RKO (cell line): Measurements from ENCODE around the gene KIF6.
"Not testable (repeated sequence)": the region's sequence is repeated elsewhere in the genome, so short reads cannot be mapped to it uniquely, and the experiment has no call there.

ENCODE experiments used
- DNase-seq: peaks from one replicate; pipeline ENCODE4 v3.0.0-alpha.2; 2016; ENCODE audit warnings: low spot score

The KIF6 gene, protein sequence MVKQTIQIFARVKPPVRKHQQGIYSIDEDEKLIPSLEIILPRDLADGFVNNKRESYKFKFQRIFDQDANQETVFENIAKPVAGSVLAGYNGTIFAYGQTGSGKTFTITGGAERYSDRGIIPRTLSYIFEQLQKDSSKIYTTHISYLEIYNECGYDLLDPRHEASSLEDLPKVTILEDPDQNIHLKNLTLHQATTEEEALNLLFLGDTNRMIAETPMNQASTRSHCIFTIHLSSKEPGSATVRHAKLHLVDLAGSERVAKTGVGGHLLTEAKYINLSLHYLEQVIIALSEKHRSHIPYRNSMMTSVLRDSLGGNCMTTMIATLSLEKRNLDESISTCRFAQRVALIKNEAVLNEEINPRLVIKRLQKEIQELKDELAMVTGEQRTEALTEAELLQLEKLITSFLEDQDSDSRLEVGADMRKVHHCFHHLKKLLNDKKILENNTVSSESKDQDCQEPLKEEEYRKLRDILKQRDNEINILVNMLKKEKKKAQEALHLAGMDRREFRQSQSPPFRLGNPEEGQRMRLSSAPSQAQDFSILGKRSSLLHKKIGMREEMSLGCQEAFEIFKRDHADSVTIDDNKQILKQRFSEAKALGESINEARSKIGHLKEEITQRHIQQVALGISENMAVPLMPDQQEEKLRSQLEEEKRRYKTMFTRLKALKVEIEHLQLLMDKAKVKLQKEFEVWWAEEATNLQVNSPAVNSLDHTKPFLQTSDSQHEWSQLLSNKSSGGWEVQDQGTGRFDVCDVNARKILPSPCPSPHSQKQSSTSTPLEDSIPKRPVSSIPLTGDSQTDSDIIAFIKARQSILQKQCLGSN

GRCh38 chr6:39724787-39725631, at the start of gene KIF6:
Gene KIF6, minus strand, starts transcription at chr6:39725408. Its CDS starts 98 bp downstream, at chr6:39725310.
- DNase-seq: no peak

DNA sequence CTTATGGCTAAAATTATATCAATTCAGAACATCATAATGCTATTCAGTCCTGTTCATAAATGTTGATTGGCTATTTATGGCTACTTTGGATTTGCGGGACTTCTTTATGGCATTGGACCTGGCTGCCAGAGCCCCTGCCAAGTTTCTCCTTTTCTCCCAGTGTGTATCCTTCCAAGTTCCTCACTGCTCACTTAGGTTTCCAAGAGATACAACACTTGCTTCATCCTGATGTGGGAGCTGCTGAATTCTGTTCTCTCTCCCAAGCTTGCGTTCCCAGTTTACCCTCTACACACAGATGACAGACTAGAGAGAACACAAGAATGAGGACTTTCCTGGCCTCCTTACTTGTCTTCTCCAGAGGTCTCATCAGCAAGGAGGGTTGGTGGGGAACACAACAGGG, 48.6 kb upstream of the KIF6 start:
- DNase-seq: no peak

GRCh38 chr6:39772559-39773273, 47.5 kb upstream of the KIF6 start:
- no peak for DNase-seq

DNA sequence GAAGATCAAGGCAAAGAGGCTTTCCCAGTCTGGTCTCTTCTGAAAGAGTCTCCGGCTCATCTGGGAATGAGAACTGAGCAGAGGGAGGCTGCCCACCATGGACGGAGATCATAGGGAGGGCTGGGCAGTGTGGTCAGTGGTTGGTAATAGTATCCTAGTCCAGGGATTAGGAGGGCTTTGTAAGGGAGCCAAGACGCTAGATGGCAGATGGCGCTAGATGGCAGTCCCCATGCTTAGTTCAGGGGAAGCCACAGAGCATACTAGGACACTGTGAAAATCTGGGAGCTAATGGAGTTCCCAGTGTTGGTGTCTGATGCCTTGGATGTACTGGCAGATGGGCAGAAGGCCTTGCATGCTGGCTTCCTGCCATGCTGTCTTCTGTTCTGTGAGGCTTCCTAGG, 45.2 kb upstream of the KIF6 start:
- DNase-seq: no peak

- no peak for DNase-seq
These were observed 43.8 kb upstream of the KIF6 start for GRCh38 chr6:39769012-39769411.

DNA sequence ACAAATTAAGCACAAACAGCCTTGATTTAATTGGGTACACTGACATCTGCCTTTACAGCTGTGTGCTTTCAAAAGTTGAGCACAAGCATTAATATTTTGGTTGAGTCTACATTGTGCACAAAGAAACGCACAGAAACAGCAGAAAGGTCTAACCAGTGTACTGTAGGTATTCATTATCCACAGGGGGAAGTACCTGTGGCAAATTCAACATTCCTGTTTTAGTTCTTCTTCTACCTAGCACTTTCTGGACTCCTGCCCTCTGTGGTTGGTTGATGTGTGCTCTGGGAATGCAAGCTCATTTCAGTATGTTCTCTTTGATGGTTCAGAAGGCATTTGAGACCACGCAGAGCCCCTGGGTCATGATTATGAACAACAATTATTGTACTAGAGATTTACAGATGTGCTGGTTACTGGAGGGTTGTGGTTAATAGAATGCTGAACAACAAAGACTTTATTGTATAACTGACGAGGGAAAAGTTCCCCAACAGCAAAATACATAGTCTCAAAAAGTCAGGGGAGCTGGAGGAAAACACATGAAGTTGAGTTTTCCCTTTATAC, 40.4 kb upstream of the KIF6 start:
- no peak for DNase-seq

DNA sequence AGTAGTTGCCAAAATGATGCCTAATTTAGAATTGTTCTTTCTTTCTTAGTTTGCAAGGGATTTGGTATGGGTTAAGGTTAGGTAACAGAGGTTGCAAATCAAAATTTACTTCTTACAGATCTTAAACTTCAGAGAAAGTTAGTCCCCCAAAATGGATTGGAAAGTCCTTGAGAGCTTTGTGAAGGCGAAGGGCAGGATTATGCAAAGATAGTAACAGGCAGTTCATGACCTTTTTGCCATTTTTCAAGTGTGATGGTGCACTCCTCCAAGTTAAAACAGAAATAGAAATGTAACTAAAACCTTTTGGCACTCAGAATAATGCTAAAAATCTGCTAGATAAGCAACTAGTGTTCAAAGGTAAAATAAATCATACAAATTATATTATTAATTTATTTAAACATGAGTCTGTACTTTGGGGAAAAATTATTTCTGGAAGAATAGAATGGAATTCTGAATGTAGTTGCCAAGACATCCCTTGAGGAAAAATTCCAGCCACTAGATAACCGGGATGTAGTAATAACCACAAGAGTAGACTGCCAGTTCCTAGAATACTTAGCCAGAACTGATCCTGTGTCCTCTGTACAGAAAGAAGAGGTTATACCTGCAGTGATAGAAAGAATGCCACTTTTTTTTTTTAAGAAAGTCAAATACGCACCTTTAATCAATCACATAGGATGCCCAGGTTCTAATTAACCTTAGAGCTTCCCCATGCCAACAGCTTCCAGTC, 35.2 kb upstream of the KIF6 start:
- DNase-seq: no peak

- DNase-seq: no peak
These were observed 33.8 kb upstream of the KIF6 start for GRCh38 chr6:39758905-39759605.

GRCh38 chr6:39756582-39756981, 31.4 kb upstream of the KIF6 start:
- DNase-seq: no peak

- no peak for DNase-seq
These were observed 30.0 kb upstream of the KIF6 start for GRCh38 chr6:39755231-39755630.

GRCh38 chr6:39754514-39755115, 29.4 kb upstream of the KIF6 start:
- DNase-seq: no peak

- no peak for DNase-seq
These were observed 28.5 kb upstream of the KIF6 start for GRCh38 chr6:39753725-39754045.

- no peak for DNase-seq
These were observed 27.9 kb upstream of the KIF6 start for GRCh38 chr6:39752835-39753724.

- no peak for DNase-seq
These were observed 21.6 kb upstream of the KIF6 start for GRCh38 chr6:39746795-39747194.

DNA sequence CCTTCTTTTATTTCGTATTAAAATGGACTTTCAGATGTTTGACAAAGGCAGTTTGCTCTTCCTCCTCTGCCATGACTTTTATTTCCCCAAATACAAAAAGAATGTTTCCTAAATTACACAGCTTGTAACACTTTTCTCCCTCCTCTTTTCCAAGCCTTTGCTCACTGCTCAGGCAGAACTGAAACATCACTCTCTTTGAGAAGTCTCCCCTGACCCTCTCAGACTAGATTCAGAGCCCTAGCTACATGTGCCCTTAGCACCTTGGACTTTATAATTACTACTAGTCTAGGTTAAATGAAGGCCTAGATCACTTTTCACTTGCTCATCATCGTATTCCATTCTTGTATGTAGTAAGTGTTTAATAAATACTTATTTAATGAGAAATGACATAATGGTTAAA, 8.5 kb upstream of the KIF6 start:
- DNase-seq: no peak

- DNase-seq: no peak
These were observed 6.4 kb upstream of the KIF6 start for GRCh38 chr6:39731565-39731964.

GRCh38 chr6:39729945-39730344, 4.7 kb upstream of the KIF6 start:
- DNase-seq: no peak

DNA sequence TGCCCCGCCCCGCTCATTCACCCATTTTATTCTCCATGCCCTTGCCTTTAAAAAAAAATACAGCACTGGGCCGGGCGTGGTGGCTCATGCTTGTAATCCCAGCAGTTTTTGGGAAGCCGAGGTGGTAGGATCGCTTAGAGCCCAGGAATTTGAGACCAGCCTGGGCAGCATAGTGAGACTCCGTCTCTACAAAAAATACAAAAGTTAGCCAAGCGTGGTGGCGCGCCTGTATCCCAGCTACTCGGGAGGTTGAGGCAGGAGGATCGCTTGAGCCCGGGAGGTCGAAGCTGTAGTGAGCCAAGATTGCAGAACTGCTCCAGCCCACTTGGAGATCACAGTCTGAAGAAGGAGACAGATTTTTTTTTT, 407 bp upstream of the KIF6 start:
- no peak for DNase-seq

GRCh38 chr6:39723350-39723749, 1.9 kb downstream of the KIF6 start:
- DNase-seq: not testable (repeated sequence)
